ENCODE measurements around the gene LAMA4.

Gene LAMA4

DNA sequence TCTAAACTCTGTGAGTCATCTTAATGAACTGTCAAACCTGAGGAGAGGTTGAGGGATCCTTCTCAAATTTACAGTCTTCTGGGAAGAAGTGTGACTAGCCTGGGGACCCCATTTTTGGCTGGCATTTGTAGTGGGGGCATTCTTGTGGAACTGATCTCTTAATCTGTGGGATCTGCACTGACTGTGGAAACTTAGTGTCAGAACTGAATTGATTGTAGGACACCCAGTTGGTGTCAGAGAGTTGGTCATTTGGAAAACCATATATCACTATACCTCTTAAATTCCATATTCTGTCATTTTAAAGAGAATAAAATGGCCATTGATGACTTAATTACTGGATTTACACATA lies 48.3 kb downstream of the LAMA4 start:
- H3K79me2 ChIP-seq (ENCODE audit: insufficient read depth, low read length): no peaks in the 10 kb centered on the region
- H3K9ac ChIP-seq (ENCODE audit: low read length): no peak overlapping the region
- no peaks in the 10 kb centered on the region for H3K9me3 ChIP-seq (ENCODE audit: insufficient read depth, low read length)
- H3F3A ChIP-seq (ENCODE audit: insufficient read depth): no peaks in the 10 kb centered on the region
- H3K27me3 ChIP-seq (ENCODE audit: low read length): no peaks in the 10 kb centered on the region
- no peak overlapping the region for H3K4me2 ChIP-seq (ENCODE audit: low read depth, low read length, poor library complexity, severe bottlenecking)
- H3K9me2 ChIP-seq (replicated peaks; ENCODE audit: insufficient read depth, low read length): no peaks in the 10 kb centered on the region
- H2AFZ ChIP-seq (ENCODE audit: low read depth, low read length, severe bottlenecking): no peak overlapping the region
- H3K4me3 ChIP-seq (ENCODE audit: insufficient read depth, low read length, poor library complexity, severe bottlenecking): no peak overlapping the region
- H3K27ac ChIP-seq (ENCODE audit: low read depth, low read length): no peak overlapping the region
- no peaks in the 10 kb centered on the region for H3K36me3 ChIP-seq (ENCODE audit: low read length)
- no peaks in the 10 kb centered on the region for H4K20me1 ChIP-seq (ENCODE audit: low read depth, low read length)
- TF ChIP-seq CTCF (IDR thresholded peaks at IDR 0.05; ENCODE audit: insufficient read depth, low read length, poor library complexity, severe bottlenecking): no peak
- TF ChIP-seq EZH2phosphoT487 (conservative IDR thresholded peaks at IDR 0.05; ENCODE audit: low read length): no peak

GRCh38 chr6:112205427-112206109 lies 48.8 kb downstream of the LAMA4 start:
- Histone ChIP-seq H3K4me2 (ENCODE audit: low read depth, low read length, poor library complexity, severe bottlenecking) (no peak overlapping the region), H3K9me2 (replicated peaks; ENCODE audit: insufficient read depth, low read length) (no peaks in the 10 kb centered on the region), H3K36me3 (ENCODE audit: low read length) (no peaks in the 10 kb centered on the region), H3K27me3 (ENCODE audit: low read length) (no peaks in the 10 kb centered on the region), H3K27ac (ENCODE audit: low read depth, low read length) (no peak overlapping the region), H4K20me1 (ENCODE audit: low read depth, low read length) (no peaks in the 10 kb centered on the region), H3K4me3 (ENCODE audit: insufficient read depth, low read length, poor library complexity, severe bottlenecking) (no peak overlapping the region), H3K9ac (ENCODE audit: low read length) (no peak overlapping the region), H3K79me2 (ENCODE audit: insufficient read depth, low read length) (no peaks in the 10 kb centered on the region), H3K9me3 (ENCODE audit: insufficient read depth, low read length) (no peaks in the 10 kb centered on the region), H3F3A (ENCODE audit: insufficient read depth) (no peaks in the 10 kb centered on the region), H2AFZ (ENCODE audit: low read depth, low read length, severe bottlenecking) (no peak overlapping the region)
- TF ChIP-seq EZH2phosphoT487 (conservative IDR thresholded peaks at IDR 0.05; ENCODE audit: low read length) (no peak), CTCF (IDR thresholded peaks at IDR 0.05; ENCODE audit: insufficient read depth, low read length, poor library complexity, severe bottlenecking) (no peak)

DNA sequence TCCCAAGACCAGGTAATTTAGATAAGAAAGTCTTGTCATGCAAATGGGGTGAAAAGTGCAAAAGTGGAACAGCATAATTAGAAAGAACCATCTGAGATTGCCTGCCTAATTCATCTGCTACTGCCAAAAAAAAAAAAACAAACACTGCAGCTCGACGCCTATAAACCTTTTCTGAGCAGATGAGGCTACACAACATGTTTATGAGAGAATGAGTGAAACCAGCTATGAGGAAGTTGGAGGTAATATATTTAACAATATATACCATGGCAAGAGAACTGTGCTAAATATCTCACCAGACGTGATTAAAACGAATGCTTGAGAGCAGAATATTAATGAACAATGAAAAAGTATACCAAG lies 50.0 kb downstream of the LAMA4 start:
- H2AFZ ChIP-seq (ENCODE audit: low read depth, low read length, severe bottlenecking): no peak overlapping the region
- H4K20me1 ChIP-seq (ENCODE audit: low read depth, low read length): no peaks in the 10 kb centered on the region
- no peaks in the 10 kb centered on the region for H3K27me3 ChIP-seq (ENCODE audit: low read length)
- H3F3A ChIP-seq (ENCODE audit: insufficient read depth): no peaks in the 10 kb centered on the region
- no peak for TF ChIP-seq CTCF (IDR thresholded peaks at IDR 0.05; ENCODE audit: insufficient read depth, low read length, poor library complexity, severe bottlenecking)
- TF ChIP-seq EZH2phosphoT487 (conservative IDR thresholded peaks at IDR 0.05; ENCODE audit: low read length): no peak
- no peak overlapping the region for H3K4me2 ChIP-seq (ENCODE audit: low read depth, low read length, poor library complexity, severe bottlenecking)
- H3K9ac ChIP-seq (ENCODE audit: low read length): no peak overlapping the region
- H3K9me2 ChIP-seq (replicated peaks; ENCODE audit: insufficient read depth, low read length): no peaks in the 10 kb centered on the region
- H3K4me3 ChIP-seq (ENCODE audit: insufficient read depth, low read length, poor library complexity, severe bottlenecking): no peak overlapping the region
- H3K36me3 ChIP-seq (ENCODE audit: low read length): no peaks in the 10 kb centered on the region
- H3K79me2 ChIP-seq (ENCODE audit: insufficient read depth, low read length): no peaks in the 10 kb centered on the region
- no peaks in the 10 kb centered on the region for H3K9me3 ChIP-seq (ENCODE audit: insufficient read depth, low read length)
- no peak overlapping the region for H3K27ac ChIP-seq (ENCODE audit: low read depth, low read length)
